Activated CD8-positive, alpha-beta T cell treated with anti-CD3 and anti-CD28 coated beads for 36 hours (primary cell): Measurements from ENCODE around the gene MRPS22. TPM values are rescaled to one million over a fixed set of nuclear protein-coding genes. Genes with fewer than 3 reads are reported as not detected.

ENCODE experiments used
- ATAC-seq: fragments of 200-7000 bp; cut with Tn5 transposase; one replicate; pipeline ENCODE4 v1.10.0; 2021; ENCODE audit warnings: mild to moderate bottlenecking, moderate library complexity
- CTCF ChIA-PET: fragments of 350-600 bp; sonication (Branson Sonifier 250); formaldehyde crosslinking; loops from one replicate; lab custom pipeline; 2021; ENCODE audit warnings: antibody characterized with exemption; lab: Charles Lee
- POLR2A ChIA-PET: fragments of 350-600 bp; sonication (Branson Sonifier 250); formaldehyde crosslinking; loops from one replicate; lab custom pipeline; 2021; ENCODE audit warnings: antibody characterized with exemption; lab: Charles Lee
- DNase-seq: peaks from one replicate; pipeline ENCODE4 v3.0.0-alpha.2; 2020
- H3K27ac Mint-ChIP-seq: one replicate; pipeline ENCODE4 v1.8.0; 2021; ENCODE audit warnings: mild to moderate bottlenecking, mixed read lengths
- H3K27me3 Mint-ChIP-seq: one replicate; pipeline ENCODE4 v1.8.0; 2021; ENCODE audit warnings: mixed read lengths
- H3K36me3 Mint-ChIP-seq: one replicate; pipeline ENCODE4 v1.8.0; 2021; ENCODE audit warnings: low read depth, mixed read lengths
- H3K4me1 Mint-ChIP-seq: one replicate; pipeline ENCODE4 v1.8.0; 2021; ENCODE audit warnings: low read depth, mixed read lengths
- H3K4me3 Mint-ChIP-seq: one replicate; pipeline ENCODE4 v1.8.0; 2021; ENCODE audit warnings: mild to moderate bottlenecking, moderate library complexity, mixed read lengths
- H3K9me3 Mint-ChIP-seq: one replicate; pipeline ENCODE4 v1.8.0; 2021; ENCODE audit warnings: mixed read lengths
- CTCF ChIP-seq: fragments of 200-600 bp; IDR thresholded peaks from one replicate; pipeline ENCODE4 v1.8.0; 2022; ENCODE audit warnings: antibody characterized with exemption, mild to moderate bottlenecking
- intact Hi-C: fragments of 100-400 bp; cut with micrococcal nuclease; formaldehyde crosslinking; loops from one replicate; pipeline ENCODE4 v1.10.0; 2022
- total RNA-seq, 2 experiments: library from RNA; stranded (reverse); gene quantifications; one replicate each; pipeline ENCODE4 v1.2.3, GENCODE V29; 2021

The MRPS22 gene
- 10 to 100 TPM; 67.4 to 68.9 TPM for total RNA-seq

GRCh38 chr3:139343895-139344856 lies at the start of gene MRPS22:
TSS of gene MRPS22 (plus strand) at chr3:139344020. CDS start at chr3:139344027, 7 bp downstream.
- ChIA-PET CTCF (interaction anchor here (2.2 to 3.1 kb wide), 2 partner anchors 10 to 14 kb away, joined by 13 to 14 read pairs; no protein-coding TSS in a partner anchor), POLR2A (interaction anchor here (1.3 to 2.5 kb wide), 3 partner anchors 9 to 17 kb away, joined by 4 to 16 read pairs (median 6); no protein-coding TSS in a partner anchor)
- intact Hi-C loops: no loop called here
- Mint-ChIP-seq H3K27me3 (peaks cover 5% of the 10 kb centered on the region), H3K4me3 (no peak within 1 kb of the TSS), H3K9me3 (no peaks in the 10 kb centered on the region), H3K27ac (peak within 1 kb of the TSS; percentile 78), H3K4me1 (peaks cover 14% of the 10 kb centered on the region), H3K36me3 (peaks cover 8% of the 10 kb centered on the region)
- no peak for TF ChIP-seq CTCF
- peak; percentile 92 for DNase-seq
- peak; percentile 94 for ATAC-seq

- Mint-ChIP-seq H3K36me3 (no peaks in the 10 kb centered on the region), H3K4me1 (no peaks in the 10 kb centered on the region), H3K4me3 (no peak overlapping the region), H3K9me3 (no peaks in the 10 kb centered on the region), H3K27me3 (peaks cover 2% of the 10 kb centered on the region), H3K27ac (no peak overlapping the region)
- ATAC-seq: no peak
- POLR2A ChIA-PET: no interaction called here
- intact Hi-C loops: no loop called here
- TF ChIP-seq CTCF: no peak
- CTCF ChIA-PET: no interaction called here
- DNase-seq: no peak
These were observed 48.8 kb upstream of the MRPS22 start for GRCh38 chr3:139295040-139295439.

GRCh38 chr3:139296141-139296718 lies 47.6 kb upstream of the MRPS22 start:
- H3K27ac Mint-ChIP-seq: no peak overlapping the region
- no peaks in the 10 kb centered on the region for H3K36me3 Mint-ChIP-seq
- no peak overlapping the region for H3K4me3 Mint-ChIP-seq
- intact Hi-C loops: no loop called here
- no peaks in the 10 kb centered on the region for H3K4me1 Mint-ChIP-seq
- no peak for TF ChIP-seq CTCF
- no peak for DNase-seq
- no peak for ATAC-seq
- H3K9me3 Mint-ChIP-seq: no peaks in the 10 kb centered on the region
- ChIA-PET CTCF (no interaction called here), POLR2A (interaction anchor here (1.2 kb wide), 1 partner anchor 17 kb away, joined by 4 read pairs; no protein-coding TSS in a partner anchor)
- H3K27me3 Mint-ChIP-seq: peaks cover 2% of the 10 kb centered on the region

- TF ChIP-seq CTCF: no peak
- H3K4me3 Mint-ChIP-seq: no peak overlapping the region
- no peaks in the 10 kb centered on the region for H3K36me3 Mint-ChIP-seq
- H3K27me3 Mint-ChIP-seq: peaks cover 2% of the 10 kb centered on the region
- POLR2A ChIA-PET: no interaction called here
- ATAC-seq (no peak), DNase-seq (no peak)
- no peaks in the 10 kb centered on the region for H3K9me3 Mint-ChIP-seq
- intact Hi-C loops: no loop called here
- H3K4me1 Mint-ChIP-seq: no peaks in the 10 kb centered on the region
- H3K27ac Mint-ChIP-seq: no peak overlapping the region
- CTCF ChIA-PET: no interaction called here
These were observed 46.1 kb upstream of the MRPS22 start for GRCh38 chr3:139297588-139298311.
